Measurements from ENCODE around the gene MGAT3. TPM values are rescaled to one million over a fixed set of nuclear protein-coding genes. Genes with fewer than 3 reads are reported as not detected.

MGAT3 gene
- 0.16 and 2.2 TPM in 2 replicates for total RNA-seq

DNA sequence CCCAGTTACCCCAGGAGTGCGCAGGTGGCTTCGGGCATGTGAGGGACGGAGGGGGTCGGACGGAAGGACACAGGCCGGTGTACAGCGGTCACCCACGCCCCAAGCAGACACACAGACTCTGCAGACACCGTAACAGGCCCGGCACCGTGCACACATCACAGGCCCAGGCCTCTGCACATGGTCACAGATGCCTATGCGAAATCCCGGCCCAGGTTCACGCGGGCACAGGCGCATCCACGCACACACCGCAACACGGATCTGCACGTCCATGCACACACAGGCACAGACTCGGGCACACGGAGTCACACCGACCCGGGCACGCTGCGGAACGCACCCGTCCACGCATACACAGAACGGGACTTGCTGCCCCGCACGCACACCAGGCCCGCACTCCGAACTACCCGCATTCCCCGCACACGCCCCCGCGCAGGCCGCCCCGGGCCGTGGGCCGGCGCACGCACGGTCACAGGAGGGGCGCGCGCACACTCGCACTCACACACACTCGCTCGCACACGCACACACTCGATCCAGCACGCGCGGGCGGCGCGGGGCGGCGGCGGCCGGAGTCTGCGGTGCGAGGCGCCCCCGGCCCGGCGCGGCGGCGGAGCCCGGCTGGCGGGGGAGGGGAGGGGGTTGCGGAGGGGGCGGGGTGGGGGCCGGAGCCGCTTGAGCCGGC lies at the start of gene MGAT3:
TSS of gene MGAT3 (plus strand) at position 491 of the 676 bp plus-strand sequence. CDS start 30,336 bp downstream, outside the sequence.

GRCh38 chr22:39502109-39502788 lies 45.4 kb downstream of the MGAT3 start, which contains the start of gene MIEF1:
TSS of gene MIEF1 (plus strand) at chr22:39502290. CDS start at chr22:39511295, 9,005 bp downstream.

GRCh38 chr22:39520226-39521105 lies 63.7 kb downstream of the MGAT3 start, which contains the start of gene ATF4:
TSS of gene ATF4 (plus strand) at chr22:39520562. CDS start at chr22:39521446, 884 bp downstream.

GRCh38 chr22:39532215-39533073 lies 75.6 kb downstream of the MGAT3 start, which contains the start of gene RPS19BP1:
TSS of gene RPS19BP1 (minus strand) at chr22:39532748. CDS start at chr22:39532738, 10 bp downstream.

Other genes with a start within 250 kb of the MGAT3 start
- gene PDGFB, start 212.0 kb upstream of the MGAT3 start, total RNA-seq = 38.3 and 48.2 TPM in 2 replicates
- gene RPL3, start 137.4 kb upstream of the MGAT3 start, total RNA-seq = 2,016 and 2,592 TPM in 2 replicates
- gene SYNGR1, start 107.0 kb upstream of the MGAT3 start, total RNA-seq = 12.9 and 21.4 TPM in 2 replicates
- gene TAB1, start 57.2 kb upstream of the MGAT3 start, total RNA-seq = 17.1 and 28.3 TPM in 2 replicates
- gene MIEF1, start 45.3 kb downstream of the MGAT3 start, total RNA-seq = 26.6 and 29.9 TPM in 2 replicates
- 352 and 355 TPM in 2 replicates for gene ATF4, start 63.5 kb downstream of the MGAT3 start, total RNA-seq
- gene RPS19BP1, start 75.7 kb downstream of the MGAT3 start, total RNA-seq = 92.7 and 114 TPM in 2 replicates
- gene CACNA1I, start 113.7 kb downstream of the MGAT3 start, total RNA-seq = under 0.01 TPM in 1 of 2 replicates, not detected in the other